ENCODE results near the gene FAM83F. TPM values are rescaled to one million over a fixed set of nuclear protein-coding genes. Genes with fewer than 3 reads are reported as not detected.

FAM83F gene
- total RNA-seq, 1 experiment from 2014 or later: not detected

GRCh38 chr22:40057652-40058051 lies 62.9 kb downstream of the FAM83F start:
- Histone ChIP-seq H3K27ac (no peak overlapping the region), H3K4me1 (no peaks in the 10 kb centered on the region), H3K27me3 (no peaks in the 10 kb centered on the region), H3K4me3 (no peak overlapping the region), H3K9me3 (replicated peaks) (no peaks in the 10 kb centered on the region), H3K36me3 (no peaks in the 10 kb centered on the region)
- DNase-seq: no peak

GRCh38 chr22:40058265-40058664 lies 63.5 kb downstream of the FAM83F start:
- DNase-seq: no peak

GRCh38 chr22:40065981-40066380 lies 71.2 kb downstream of the FAM83F start:
- Histone ChIP-seq H3K27me3 (no peaks in the 10 kb centered on the region), H3K4me3 (no peak overlapping the region), H3K4me1 (no peaks in the 10 kb centered on the region), H3K36me3 (no peaks in the 10 kb centered on the region), H3K9me3 (replicated peaks) (no peaks in the 10 kb centered on the region), H3K27ac (no peak overlapping the region)
- DNase-seq: no peak

More at GRCh38 chr22:40058265-40058664, 63.5 kb downstream of the FAM83F start:
- no peaks in the 10 kb centered on the region for H3K4me1 ChIP-seq
- H3K9me3 ChIP-seq (replicated peaks): no peaks in the 10 kb centered on the region
- no peak overlapping the region for H3K4me3 ChIP-seq
- H3K27ac ChIP-seq: no peak overlapping the region
- no peaks in the 10 kb centered on the region for H3K36me3 ChIP-seq
- no peaks in the 10 kb centered on the region for H3K27me3 ChIP-seq

GRCh38 chr22:40067639-40068038 lies 72.9 kb downstream of the FAM83F start:
- Histone ChIP-seq H3K27ac (no peak overlapping the region), H3K4me1 (no peaks in the 10 kb centered on the region), H3K27me3 (no peaks in the 10 kb centered on the region), H3K9me3 (replicated peaks) (no peaks in the 10 kb centered on the region), H3K36me3 (no peaks in the 10 kb centered on the region), H3K4me3 (no peak overlapping the region)
- DNase-seq: no peak

- Histone ChIP-seq H3K27me3 (no peaks in the 10 kb centered on the region), H3K4me3 (no peak overlapping the region), H3K27ac (no peak overlapping the region), H3K36me3 (no peaks in the 10 kb centered on the region), H3K4me1 (no peaks in the 10 kb centered on the region), H3K9me3 (replicated peaks) (no peaks in the 10 kb centered on the region)
- DNase-seq: no peak
Observed at GRCh38 chr22:40070701-40071100, 75.9 kb downstream of the FAM83F start.

- no peak overlapping the region for H3K4me3 ChIP-seq
- H3K36me3 ChIP-seq: no peaks in the 10 kb centered on the region
- H3K9me3 ChIP-seq (replicated peaks): no peaks in the 10 kb centered on the region
- H3K4me1 ChIP-seq: no peaks in the 10 kb centered on the region
- no peaks in the 10 kb centered on the region for H3K27me3 ChIP-seq
- H3K27ac ChIP-seq: no peak overlapping the region
- DNase-seq: no peak
Observed at GRCh38 chr22:40071720-40072119, 77.0 kb downstream of the FAM83F start.

GRCh38 chr22:40076702-40077645 lies 82.2 kb downstream of the FAM83F start:
- no peak overlapping the region for H3K27ac ChIP-seq

GRCh38 chr22:40077646-40078016 lies 82.9 kb downstream of the FAM83F start:
- H3K36me3 ChIP-seq: no peaks in the 10 kb centered on the region
- no peak overlapping the region for H3K27ac ChIP-seq
- no peak overlapping the region for H3K4me3 ChIP-seq
- H3K4me1 ChIP-seq: no peaks in the 10 kb centered on the region
- no peaks in the 10 kb centered on the region for H3K9me3 ChIP-seq (replicated peaks)
- DNase-seq: no peak
- H3K27me3 ChIP-seq: no peaks in the 10 kb centered on the region

More at GRCh38 chr22:40076702-40077645, 82.2 kb downstream of the FAM83F start:
- no peak for DNase-seq
- Histone ChIP-seq H3K36me3 (no peaks in the 10 kb centered on the region), H3K4me3 (no peak overlapping the region), H3K27me3 (no peaks in the 10 kb centered on the region), H3K9me3 (replicated peaks) (no peaks in the 10 kb centered on the region), H3K4me1 (no peaks in the 10 kb centered on the region)

GRCh38 chr22:40081662-40082061 lies 86.9 kb downstream of the FAM83F start:
- no peak for DNase-seq

GRCh38 chr22:40082184-40082583 lies 87.4 kb downstream of the FAM83F start:
- H3K4me3 ChIP-seq: no peak overlapping the region
- H3K27ac ChIP-seq: no peak overlapping the region
- H3K27me3 ChIP-seq: no peaks in the 10 kb centered on the region
- no peak for DNase-seq
- no peaks in the 10 kb centered on the region for H3K9me3 ChIP-seq (replicated peaks)
- no peaks in the 10 kb centered on the region for H3K36me3 ChIP-seq
- H3K4me1 ChIP-seq: no peaks in the 10 kb centered on the region

More at GRCh38 chr22:40081662-40082061, 86.9 kb downstream of the FAM83F start:
- no peaks in the 10 kb centered on the region for H3K9me3 ChIP-seq (replicated peaks)
- no peak overlapping the region for H3K27ac ChIP-seq
- no peak overlapping the region for H3K4me3 ChIP-seq
- no peaks in the 10 kb centered on the region for H3K27me3 ChIP-seq
- no peaks in the 10 kb centered on the region for H3K4me1 ChIP-seq
- no peaks in the 10 kb centered on the region for H3K36me3 ChIP-seq

GRCh38 chr22:40083794-40084193 lies 89.0 kb downstream of the FAM83F start:
- Histone ChIP-seq H3K36me3 (no peaks in the 10 kb centered on the region), H3K27ac (no peak overlapping the region), H3K27me3 (no peaks in the 10 kb centered on the region), H3K4me3 (no peak overlapping the region), H3K9me3 (replicated peaks) (no peaks in the 10 kb centered on the region), H3K4me1 (no peaks in the 10 kb centered on the region)
- no peak for DNase-seq

- Histone ChIP-seq H3K27me3 (no peaks in the 10 kb centered on the region), H3K9me3 (replicated peaks) (no peaks in the 10 kb centered on the region), H3K36me3 (no peaks in the 10 kb centered on the region), H3K27ac (no peak overlapping the region), H3K4me3 (no peak overlapping the region), H3K4me1 (no peaks in the 10 kb centered on the region)
- DNase-seq: no peak
Observed at GRCh38 chr22:40084246-40084645, 89.5 kb downstream of the FAM83F start.

GRCh38 chr22:40088818-40089217 lies 94.1 kb downstream of the FAM83F start:
- Histone ChIP-seq H3K27me3 (no peaks in the 10 kb centered on the region), H3K36me3 (no peaks in the 10 kb centered on the region), H3K9me3 (replicated peaks) (no peaks in the 10 kb centered on the region), H3K27ac (no peak overlapping the region), H3K4me1 (no peaks in the 10 kb centered on the region), H3K4me3 (no peak overlapping the region)
- DNase-seq: no peak

Data from SJCRH30 (cell line).